ENCODE measurements around the gene SLIT1.

SLIT1 gene

GRCh38 chr10:96964131-96964530 is 221.6 kb downstream of the SLIT1 start:
- TF ChIP-seq ZFP30 (CRISPR knock-in tag; IDR thresholded peaks at IDR 0.05), result no peak
- TF ChIP-seq PATZ1 (CRISPR knock-in tag; IDR thresholded peaks at IDR 0.05; ENCODE audit: borderline replicate concordance), result no peak
- no peak for TF ChIP-seq TSHZ2 (CRISPR knock-in tag; IDR thresholded peaks at IDR 0.05)
- no peak for TF ChIP-seq BACH2 (CRISPR knock-in tag; IDR thresholded peaks at IDR 0.05; ENCODE audit: borderline replicate concordance)
- TF ChIP-seq ZNF8 (CRISPR knock-in tag; IDR thresholded peaks at IDR 0.05), result no peak
- TF ChIP-seq CSRNP3 (CRISPR knock-in tag; IDR thresholded peaks at IDR 0.05), result no peak
- TF ChIP-seq PPARA (CRISPR knock-in tag; IDR thresholded peaks at IDR 0.05; ENCODE audit: borderline replicate concordance), result no peak
- no peak for TF ChIP-seq ISL1 (CRISPR knock-in tag; IDR thresholded peaks at IDR 0.05)
- TF ChIP-seq ESRRG (CRISPR knock-in tag; IDR thresholded peaks at IDR 0.05), result no peak
- no peak for TF ChIP-seq CSDC2 (CRISPR knock-in tag; IDR thresholded peaks at IDR 0.05)
- TF ChIP-seq GLIS3 (CRISPR knock-in tag; IDR thresholded peaks at IDR 0.05), result no peak
- TF ChIP-seq ZNF565 (CRISPR knock-in tag; conservative IDR thresholded peaks at IDR 0.05; ENCODE audit: low read depth), result no peak
- TF ChIP-seq OSR1 (CRISPR knock-in tag; IDR thresholded peaks at IDR 0.05), result no peak
- no peak for TF ChIP-seq CREB5 (CRISPR knock-in tag; IDR thresholded peaks at IDR 0.05; ENCODE audit: low read depth)
- TF ChIP-seq ZC3H10 (CRISPR knock-in tag; IDR thresholded peaks at IDR 0.05), result no peak
- TF ChIP-seq POU6F1 (CRISPR knock-in tag; IDR thresholded peaks at IDR 0.05; ENCODE audit: borderline replicate concordance, low read depth), result no peak
- TF ChIP-seq ZFP3 (CRISPR knock-in tag; IDR thresholded peaks at IDR 0.05), result no peak
- TF ChIP-seq ARNTL (CRISPR knock-in tag; IDR thresholded peaks at IDR 0.05; ENCODE audit: borderline replicate concordance, low read depth), result no peak

GRCh38 chr10:96960872-96961271 is 224.9 kb downstream of the SLIT1 start:
- no peak for ATAC-seq
- TF ChIP-seq CREB5 (CRISPR knock-in tag; IDR thresholded peaks at IDR 0.05; ENCODE audit: low read depth), result no peak
- TF ChIP-seq ESRRG (CRISPR knock-in tag; IDR thresholded peaks at IDR 0.05), result no peak
- TF ChIP-seq BACH2 (CRISPR knock-in tag; IDR thresholded peaks at IDR 0.05; ENCODE audit: borderline replicate concordance), result no peak

More at GRCh38 chr10:96964131-96964530, 221.6 kb downstream of the SLIT1 start:
- no peak for ATAC-seq

- no peak for ATAC-seq
- no peak for TF ChIP-seq ZFP30 (CRISPR knock-in tag; IDR thresholded peaks at IDR 0.05)
- no peak for TF ChIP-seq ESRRG (CRISPR knock-in tag; IDR thresholded peaks at IDR 0.05)
- TF ChIP-seq PPARA (CRISPR knock-in tag; IDR thresholded peaks at IDR 0.05; ENCODE audit: borderline replicate concordance), result no peak
- TF ChIP-seq RARB (CRISPR knock-in tag; IDR thresholded peaks at IDR 0.05), result no peak
- TF ChIP-seq TOX (CRISPR knock-in tag; IDR thresholded peaks at IDR 0.05; ENCODE audit: borderline replicate concordance), result no peak
- no peak for TF ChIP-seq ARNTL (CRISPR knock-in tag; IDR thresholded peaks at IDR 0.05; ENCODE audit: borderline replicate concordance, low read depth)
- no peak for TF ChIP-seq ZNF565 (CRISPR knock-in tag; conservative IDR thresholded peaks at IDR 0.05; ENCODE audit: low read depth)
- TF ChIP-seq BACH2 (CRISPR knock-in tag; IDR thresholded peaks at IDR 0.05; ENCODE audit: borderline replicate concordance), result no peak
- no peak for TF ChIP-seq PATZ1 (CRISPR knock-in tag; IDR thresholded peaks at IDR 0.05; ENCODE audit: borderline replicate concordance)
- no peak for TF ChIP-seq ZNF8 (CRISPR knock-in tag; IDR thresholded peaks at IDR 0.05)
- no peak for TF ChIP-seq CSDC2 (CRISPR knock-in tag; IDR thresholded peaks at IDR 0.05)
- TF ChIP-seq ZNF70 (CRISPR knock-in tag; IDR thresholded peaks at IDR 0.05), result no peak
- TF ChIP-seq CSRNP3 (CRISPR knock-in tag; IDR thresholded peaks at IDR 0.05), result no peak
Observed at GRCh38 chr10:96959733-96960132, 226.0 kb downstream of the SLIT1 start.
